Rectal smooth muscle tissue (tissue), 1 donor: ENCODE data around the gene APOC1.

Source experiments
- H3K27ac ChIP-seq: one replicate; pipeline ENCODE4 v1.7.0; 2013; ENCODE audit warnings: low read depth, low read length, inconsistent platforms
- H3K27me3 ChIP-seq: one replicate; pipeline ENCODE4 v1.7.0; 2013; ENCODE audit warnings: low read length; ENCODE audit not compliant: control insufficient read depth, insufficient read depth
- H3K36me3 ChIP-seq: one replicate; pipeline ENCODE4 v1.7.0; 2013; ENCODE audit warnings: low read length; ENCODE audit not compliant: control insufficient read depth, insufficient read depth
- H3K4me1 ChIP-seq: one replicate; pipeline ENCODE4 v1.7.0; 2013; ENCODE audit warnings: low read length; ENCODE audit not compliant: control insufficient read depth, insufficient read depth
- H3K4me3 ChIP-seq: one replicate; pipeline ENCODE4 v1.7.0; 2013; ENCODE audit warnings: low read length
- H3K9ac ChIP-seq: one replicate; pipeline ENCODE4 v1.7.0; 2013; ENCODE audit warnings: low read length

The APOC1 gene

GRCh38 chr19:44892932-44893331 lies 21.5 kb upstream of the APOC1 start:
- Histone ChIP-seq H3K4me3 (no peak overlapping the region), H3K27me3 (no peaks in the 10 kb centered on the region), H3K36me3 (peaks cover 39% of the 10 kb centered on the region), H3K27ac (no peak overlapping the region), H3K9ac (no peak overlapping the region), H3K4me1 (peaks cover 13% of the 10 kb centered on the region)

GRCh38 chr19:44893332-44894051 lies 20.9 kb upstream of the APOC1 start:
- Histone ChIP-seq H3K4me1 (peaks cover 13% of the 10 kb centered on the region), H3K27me3 (no peaks in the 10 kb centered on the region), H3K9ac (no peak overlapping the region), H3K4me3 (no peak overlapping the region), H3K36me3 (peaks cover 42% of the 10 kb centered on the region), H3K27ac (no peak overlapping the region)

GRCh38 chr19:44894052-44894400 lies 20.4 kb upstream of the APOC1 start:
- Histone ChIP-seq H3K27me3 (no peaks in the 10 kb centered on the region), H3K27ac (no peak overlapping the region), H3K36me3 (peaks cover 42% of the 10 kb centered on the region), H3K4me3 (no peak overlapping the region), H3K4me1 (peaks cover 13% of the 10 kb centered on the region), H3K9ac (no peak overlapping the region)

- H3K4me3 ChIP-seq = no peak overlapping the region
- peaks cover 8% of the 10 kb centered on the region for H3K4me1 ChIP-seq
- H3K27me3 ChIP-seq = no peaks in the 10 kb centered on the region
- peaks cover 47% of the 10 kb centered on the region for H3K36me3 ChIP-seq
- H3K9ac ChIP-seq = no peak overlapping the region
- H3K27ac ChIP-seq = no peak overlapping the region
Observed at GRCh38 chr19:44894946-44895345, 19.5 kb upstream of the APOC1 start.

GRCh38 chr19:44897835-44898234 lies 16.6 kb upstream of the APOC1 start:
- Histone ChIP-seq H3K4me3 (no peak overlapping the region), H3K9ac (no peak overlapping the region), H3K27me3 (no peaks in the 10 kb centered on the region), H3K27ac (no peak overlapping the region), H3K4me1 (no peaks in the 10 kb centered on the region), H3K36me3 (peaks cover 46% of the 10 kb centered on the region)

- Histone ChIP-seq H3K9ac (no peak overlapping the region), H3K4me3 (no peak overlapping the region), H3K27ac (no peak overlapping the region), H3K27me3 (peaks cover 7% of the 10 kb centered on the region), H3K4me1 (no peaks in the 10 kb centered on the region), H3K36me3 (peaks cover 31% of the 10 kb centered on the region)
Observed at GRCh38 chr19:44900328-44901244, 13.8 kb upstream of the APOC1 start.

- Histone ChIP-seq H3K4me1 (no peaks in the 10 kb centered on the region), H3K27me3 (peaks cover 12% of the 10 kb centered on the region), H3K9ac (no peak overlapping the region), H3K4me3 (no peak overlapping the region), H3K36me3 (peaks cover 9% of the 10 kb centered on the region), H3K27ac (no peak overlapping the region)
Observed at GRCh38 chr19:44903216-44903601, 11.2 kb upstream of the APOC1 start.

- Histone ChIP-seq H3K4me1 (no peaks in the 10 kb centered on the region), H3K27me3 (peaks cover 12% of the 10 kb centered on the region), H3K4me3 (no peak overlapping the region), H3K9ac (no peak overlapping the region), H3K36me3 (peaks cover 8% of the 10 kb centered on the region), H3K27ac (no peak overlapping the region)
Observed at GRCh38 chr19:44903602-44904425, 10.6 kb upstream of the APOC1 start.

- H3K36me3 ChIP-seq = peaks cover 5% of the 10 kb centered on the region
- H3K4me3 ChIP-seq = no peak overlapping the region
- H3K27me3 ChIP-seq = peaks cover 12% of the 10 kb centered on the region
- H3K9ac ChIP-seq = no peak overlapping the region
- H3K27ac ChIP-seq = no peak overlapping the region
- H3K4me1 ChIP-seq = no peaks in the 10 kb centered on the region
Observed at GRCh38 chr19:44904426-44904994, 9.9 kb upstream of the APOC1 start.

GRCh38 chr19:44905437-44906160 lies 8.8 kb upstream of the APOC1 start, which contains the start of gene APOE:
Gene APOE (plus strand): TSS chr19:44905796. CDS start chr19:44906625, 829 bp downstream.
- Histone ChIP-seq H3K27ac (no peak within 1 kb of the TSS), H3K27me3 (peaks cover 12% of the 10 kb centered on the region), H3K9ac (no peak within 1 kb of the TSS), H3K36me3 (no peaks in the 10 kb centered on the region), H3K4me1 (no peaks in the 10 kb centered on the region), H3K4me3 (peak within 1 kb of the TSS; percentile 41)

GRCh38 chr19:44907613-44908012 lies 6.8 kb upstream of the APOC1 start:
- H3K4me1 ChIP-seq = no peaks in the 10 kb centered on the region
- H3K36me3 ChIP-seq = no peaks in the 10 kb centered on the region
- H3K4me3 ChIP-seq = no peak overlapping the region
- no peak overlapping the region for H3K27ac ChIP-seq
- no peak overlapping the region for H3K9ac ChIP-seq
- H3K27me3 ChIP-seq = peaks cover 12% of the 10 kb centered on the region
